ENCODE measurements around the gene RABGAP1. TPM values are rescaled to one million over a fixed set of nuclear protein-coding genes. Genes with fewer than 3 reads are reported as not detected.

The RABGAP1 gene
- total and polyA plus RNA-seq, 7 donors = 15.5 to 57.9 (median 33.6) TPM

GRCh38 chr9:123111427-123112014 is 170.7 kb downstream of the RABGAP1 start:
- no peak for TF ChIP-seq CTCF (IDR thresholded peaks at IDR 0.05)
- Histone ChIP-seq H3K27ac (peak overlapping the region; percentile 23), H3K9me3 (no peaks in the 10 kb centered on the region), H3K4me3 (no peak overlapping the region), H3K27me3 (ENCODE audit: insufficient read depth in 3 of 3, low read length in 2 of 3) (no peaks in the 10 kb centered on the region), H3K4me1 (peaks cover 12% of the 10 kb centered on the region), H3K36me3 (ENCODE audit: insufficient read depth in 1 of 2, low read depth in 1 of 2) (peaks cover 0 to 19% of the 10 kb centered on the region in 2 donors)
- 47 to 64% (median 48%) methylated on average over 8 of the region's 8 CpGs for WGBS, 3 donors
- intact Hi-C loops (cut with DNase I) = no loop called here
- no peak for DNase-seq
- ATAC-seq = peak; percentile 72 to 85 (median 82)

- no peak for TF ChIP-seq CTCF (IDR thresholded peaks at IDR 0.05)
- H3K27ac ChIP-seq = no peak overlapping the region
- H3K4me3 ChIP-seq = no peak overlapping the region
- DNase-seq (peak in 1 of 2 donors; percentile 27), ATAC-seq (peak; percentile 26 to 36 (median 32))
- H3K4me1 ChIP-seq = peaks cover 12% of the 10 kb centered on the region
- no peaks in the 10 kb centered on the region for H3K9me3 ChIP-seq
- WGBS, 3 donors = 66 to 72% (median 67%) methylated on average over 42 to 43 of the region's 43 CpGs
- no peaks in the 10 kb centered on the region for H3K27me3 ChIP-seq (ENCODE audit: insufficient read depth in 3 of 3, low read length in 2 of 3)
- intact Hi-C loops (cut with DNase I) = no loop called here
- peaks cover 0 to 19% of the 10 kb centered on the region in 2 donors for H3K36me3 ChIP-seq (ENCODE audit: insufficient read depth in 1 of 2, low read depth in 1 of 2)
Observed at GRCh38 chr9:123112015-123112975, 171.5 kb downstream of the RABGAP1 start.

GRCh38 chr9:123113185-123113584 is 172.4 kb downstream of the RABGAP1 start:
- ATAC-seq = no peak
- no peaks in the 10 kb centered on the region for H3K27me3 ChIP-seq (ENCODE audit: insufficient read depth in 3 of 3, low read length in 2 of 3)
- no peak overlapping the region for H3K27ac ChIP-seq
- DNase-seq = no peak
- 81 to 90% (median 86%) methylated on average over 7 of the region's 7 CpGs for WGBS, 3 donors
- H3K36me3 ChIP-seq (ENCODE audit: insufficient read depth in 1 of 2, low read depth in 1 of 2) = peaks cover 0 to 14% of the 10 kb centered on the region in 2 donors
- intact Hi-C loops (cut with DNase I) = no loop called here
- no peak for TF ChIP-seq CTCF (IDR thresholded peaks at IDR 0.05)
- H3K4me3 ChIP-seq = no peak overlapping the region
- H3K9me3 ChIP-seq = no peaks in the 10 kb centered on the region
- H3K4me1 ChIP-seq = peaks cover 12% of the 10 kb centered on the region

- no peak overlapping the region for H3K4me3 ChIP-seq
- no peaks in the 10 kb centered on the region for H3K36me3 ChIP-seq (ENCODE audit: insufficient read depth in 1 of 2, low read depth in 1 of 2)
- intact Hi-C loops (cut with DNase I) = no loop called here
- H3K27me3 ChIP-seq (ENCODE audit: insufficient read depth in 3 of 3, low read length in 2 of 3) = no peaks in the 10 kb centered on the region
- H3K27ac ChIP-seq = no peak overlapping the region
- no peak for TF ChIP-seq CTCF (IDR thresholded peaks at IDR 0.05)
- peaks cover 15% of the 10 kb centered on the region for H3K4me1 ChIP-seq
- 50 to 73% (median 59%) methylated on average over 13 to 16 of the region's 16 CpGs for WGBS, 3 donors
- no peak for DNase-seq
- no peaks in the 10 kb centered on the region for H3K9me3 ChIP-seq
- no peak for ATAC-seq
Observed at GRCh38 chr9:123115146-123115913, 174.5 kb downstream of the RABGAP1 start.
